ENCODE data around the gene TMEM50A. TPM values are rescaled to one million over a fixed set of nuclear protein-coding genes. Genes with fewer than 3 reads are reported as not detected.
"Not testable (repeated sequence)": the region's sequence is repeated elsewhere in the genome, so short reads cannot be mapped to it uniquely, and the experiment has no call there.

Gene TMEM50A
- 100 to 1,000 TPM in 1 of 3 donors, 10 to 100 TPM in 2; 81.6 to 117 (median 97.0) TPM for total RNA-seq

DNA sequence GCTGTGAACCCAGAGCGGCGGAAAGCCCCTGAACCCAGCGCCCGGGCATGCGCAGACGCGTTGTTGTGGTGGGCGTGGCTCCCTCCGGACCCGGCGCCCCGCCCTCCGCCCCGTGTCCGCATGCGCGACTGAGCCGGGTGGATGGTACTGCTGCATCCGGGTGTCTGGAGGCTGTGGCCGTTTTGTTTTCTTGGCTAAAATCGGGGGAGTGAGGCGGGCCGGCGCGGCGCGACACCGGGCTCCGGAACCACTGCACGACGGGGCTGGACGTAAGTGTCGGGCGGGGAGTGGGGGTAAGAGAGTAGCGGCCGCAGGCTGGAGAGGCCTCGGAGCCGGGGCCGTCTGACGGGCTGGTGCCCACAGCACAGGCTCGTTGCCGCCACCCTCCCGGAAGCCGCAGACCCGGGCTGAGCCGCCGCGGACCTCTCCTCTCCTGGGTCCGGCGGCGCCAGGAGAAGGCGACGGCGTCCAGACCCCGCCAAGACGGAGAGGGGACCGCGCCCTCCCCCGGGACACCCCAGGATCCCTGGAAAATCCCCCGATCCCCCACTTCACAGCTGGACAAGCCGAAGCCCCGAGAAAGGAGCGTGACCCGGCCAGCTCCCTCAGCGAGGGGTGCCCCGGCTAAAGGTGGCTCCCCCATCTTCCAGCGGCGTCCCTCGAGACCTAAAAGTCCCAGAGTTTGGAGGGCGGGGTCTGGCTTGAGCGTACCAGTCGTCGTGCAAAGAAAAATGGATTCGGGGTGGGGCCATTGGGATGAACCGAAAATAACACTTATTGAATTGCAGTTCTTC is at the start of gene TMEM50A:
Gene TMEM50A (plus strand): TSS at position 147 of the 794 bp plus-strand sequence. CDS start 2,153 bp downstream, outside the sequence.
- peak within 1 kb of the TSS; percentile 77 to 93 (median 79) for H3K4me3 ChIP-seq
- no peaks in the 10 kb centered on the region for H3K9me3 ChIP-seq
- H3K27me3 ChIP-seq: no peaks in the 10 kb centered on the region
- TF ChIP-seq, protein P1, sequence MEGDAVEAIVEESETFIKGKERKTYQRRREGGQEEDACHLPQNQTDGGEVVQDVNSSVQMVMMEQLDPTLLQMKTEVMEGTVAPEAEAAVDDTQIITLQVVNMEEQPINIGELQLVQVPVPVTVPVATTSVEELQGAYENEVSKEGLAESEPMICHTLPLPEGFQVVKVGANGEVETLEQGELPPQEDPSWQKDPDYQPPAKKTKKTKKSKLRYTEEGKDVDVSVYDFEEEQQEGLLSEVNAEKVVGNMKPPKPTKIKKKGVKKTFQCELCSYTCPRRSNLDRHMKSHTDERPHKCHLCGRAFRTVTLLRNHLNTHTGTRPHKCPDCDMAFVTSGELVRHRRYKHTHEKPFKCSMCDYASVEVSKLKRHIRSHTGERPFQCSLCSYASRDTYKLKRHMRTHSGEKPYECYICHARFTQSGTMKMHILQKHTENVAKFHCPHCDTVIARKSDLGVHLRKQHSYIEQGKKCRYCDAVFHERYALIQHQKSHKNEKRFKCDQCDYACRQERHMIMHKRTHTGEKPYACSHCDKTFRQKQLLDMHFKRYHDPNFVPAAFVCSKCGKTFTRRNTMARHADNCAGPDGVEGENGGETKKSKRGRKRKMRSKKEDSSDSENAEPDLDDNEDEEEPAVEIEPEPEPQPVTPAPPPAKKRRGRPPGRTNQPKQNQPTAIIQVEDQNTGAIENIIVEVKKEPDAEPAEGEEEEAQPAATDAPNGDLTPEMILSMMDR (IDR thresholded peaks at IDR 0.05): no peak
- TF ChIP-seq POLR2A (IDR thresholded peaks at IDR 0.05): peak; percentile 68
- peak; percentile 68 to 85 (median 68) for TF ChIP-seq POLR2AphosphoS5 (IDR thresholded peaks at IDR 0.05)
- H3K4me1 ChIP-seq: peaks cover 2 to 7% of the 10 kb centered on the region in 2 donors
- DNase-seq (ENCODE audit: low spot score in 2 of 2): peak; percentile 85 to 89
- H3K27ac ChIP-seq: peak within 1 kb of the TSS; percentile 92
- H3K36me3 ChIP-seq: no peaks in the 10 kb centered on the region
- intact Hi-C loops (cut with DNase I; ENCODE audit: low total_unique reads): no loop called here

DNA sequence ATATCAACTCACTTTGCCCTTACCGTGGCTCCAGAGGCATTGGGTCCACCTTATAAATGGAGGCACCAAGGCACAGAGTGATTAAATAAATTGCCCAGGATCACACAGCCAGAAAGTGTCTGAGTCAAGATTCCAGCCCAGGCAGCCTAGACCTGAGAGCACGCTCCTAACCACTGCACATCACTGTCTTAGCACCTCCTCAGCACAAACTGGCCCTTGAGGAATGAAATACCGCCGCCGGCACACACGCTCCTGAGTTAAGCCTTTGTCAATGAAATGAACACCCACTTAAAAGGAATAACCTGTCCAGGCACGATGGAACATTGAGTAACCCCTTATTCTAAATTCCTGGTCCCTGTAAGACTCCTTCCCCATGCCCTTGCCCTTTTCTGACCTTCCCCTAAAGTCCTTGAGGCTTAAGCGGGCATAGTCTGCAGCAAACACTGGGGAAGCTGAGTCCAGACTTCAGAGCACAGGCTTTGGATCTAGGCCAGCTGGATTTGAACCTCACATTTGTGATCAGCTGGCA is 49.5 kb upstream of the TMEM50A start:
- H3K27me3 ChIP-seq; H3K4me3 ChIP-seq; DNase-seq (ENCODE audit: low spot score in 2 of 2); H3K9me3 ChIP-seq; intact Hi-C loops (cut with DNase I; ENCODE audit: low total_unique reads); H3K4me1 ChIP-seq; H3K27ac ChIP-seq; H3K36me3 ChIP-seq: not testable (repeated sequence)

DNA sequence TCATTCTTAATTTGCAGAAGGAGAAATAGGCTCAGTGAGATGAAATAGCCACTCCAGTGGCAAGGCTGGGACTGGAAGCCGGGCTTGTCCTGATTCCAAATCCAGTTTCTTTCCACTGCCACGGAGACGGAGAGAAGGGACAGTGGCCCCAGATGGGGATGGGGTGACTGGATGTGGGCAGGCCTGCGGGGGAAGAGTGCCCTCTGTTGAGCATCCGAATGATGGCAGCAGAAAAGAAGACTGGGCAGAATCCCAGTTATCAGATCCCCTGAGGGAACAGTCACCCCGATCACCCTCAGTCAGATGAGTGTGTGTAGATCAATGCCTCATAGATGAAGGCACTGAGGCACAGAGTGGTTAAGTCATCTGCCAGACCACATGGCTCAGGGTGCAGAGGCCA is 48.1 kb upstream of the TMEM50A start:
- H3K9me3 ChIP-seq; H3K36me3 ChIP-seq; H3K27me3 ChIP-seq; H3K4me3 ChIP-seq; H3K4me1 ChIP-seq; H3K27ac ChIP-seq; intact Hi-C loops (cut with DNase I; ENCODE audit: low total_unique reads); DNase-seq (ENCODE audit: low spot score in 2 of 2): not testable (repeated sequence)

DNA sequence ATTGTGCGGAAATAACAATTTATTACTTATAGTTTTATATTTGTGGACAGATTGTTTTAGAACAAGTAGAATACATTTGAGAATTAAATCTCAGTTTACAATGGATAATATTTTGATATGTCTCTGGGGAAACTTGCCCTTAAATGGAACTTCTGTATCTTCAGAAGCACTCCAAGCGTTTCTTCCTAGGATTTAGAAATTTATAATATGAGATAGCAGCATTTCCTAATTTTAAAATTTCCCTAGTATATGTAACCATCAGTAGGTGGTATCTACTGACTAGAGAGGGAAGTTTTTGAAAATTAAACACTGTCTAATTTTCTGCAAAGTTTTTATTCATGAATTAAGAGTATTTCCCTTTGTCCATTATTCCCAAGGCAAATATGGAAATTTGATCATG is 44.7 kb upstream of the TMEM50A start:
- H3K27me3 ChIP-seq; H3K4me1 ChIP-seq; intact Hi-C loops (cut with DNase I; ENCODE audit: low total_unique reads); DNase-seq (ENCODE audit: low spot score in 2 of 2); H3K36me3 ChIP-seq; H3K9me3 ChIP-seq; H3K4me3 ChIP-seq; H3K27ac ChIP-seq: not testable (repeated sequence)

DNA sequence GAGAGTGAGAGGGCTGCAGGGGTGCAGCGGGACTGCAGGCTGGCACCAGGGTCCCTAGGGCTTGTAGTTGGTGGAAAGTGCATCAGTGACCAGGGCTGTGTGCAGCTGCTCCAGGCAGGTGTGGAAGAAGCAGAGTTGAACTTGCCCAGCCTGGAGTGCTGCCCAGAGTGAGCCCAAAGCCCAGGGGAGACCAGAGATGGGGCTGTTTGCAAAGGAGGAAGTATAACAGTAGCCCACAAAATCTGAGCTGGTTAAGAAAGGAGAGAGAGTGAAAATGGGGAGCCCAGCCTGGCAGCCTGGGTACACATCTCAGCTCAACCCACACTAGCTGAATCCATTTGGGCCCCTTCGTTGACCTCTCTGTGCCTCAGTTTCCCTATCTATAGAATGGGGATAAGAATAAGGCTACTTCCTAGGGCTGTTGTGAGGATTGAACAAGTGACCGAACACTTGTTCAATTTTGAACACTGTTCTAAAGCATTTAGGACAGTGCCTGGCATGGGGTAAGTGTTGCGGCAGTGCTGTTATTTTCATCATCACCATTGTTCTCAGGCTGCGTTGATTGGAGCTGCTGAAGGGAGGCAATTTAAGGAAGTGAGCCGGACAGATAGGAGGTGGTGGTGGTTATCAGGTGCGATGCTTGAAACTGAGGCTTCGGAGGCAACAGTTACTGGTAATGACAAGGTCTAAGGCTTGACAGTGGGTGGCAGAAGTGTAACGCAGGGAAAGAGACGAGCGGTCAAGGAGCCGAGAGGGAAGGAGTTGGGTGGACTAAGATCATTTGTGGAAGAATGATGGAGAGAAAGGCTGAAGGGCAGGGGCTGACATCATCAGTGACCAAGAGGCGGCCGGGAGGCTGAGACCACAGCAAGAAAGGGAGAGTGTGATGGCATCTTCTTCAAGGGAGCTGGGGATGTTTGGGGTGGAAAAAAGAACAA is 43.0 kb upstream of the TMEM50A start:
- H3K9me3 ChIP-seq; DNase-seq (ENCODE audit: low spot score in 2 of 2); intact Hi-C loops (cut with DNase I; ENCODE audit: low total_unique reads); H3K4me3 ChIP-seq; H3K27me3 ChIP-seq; H3K36me3 ChIP-seq; H3K27ac ChIP-seq; H3K4me1 ChIP-seq: not testable (repeated sequence)

DNA sequence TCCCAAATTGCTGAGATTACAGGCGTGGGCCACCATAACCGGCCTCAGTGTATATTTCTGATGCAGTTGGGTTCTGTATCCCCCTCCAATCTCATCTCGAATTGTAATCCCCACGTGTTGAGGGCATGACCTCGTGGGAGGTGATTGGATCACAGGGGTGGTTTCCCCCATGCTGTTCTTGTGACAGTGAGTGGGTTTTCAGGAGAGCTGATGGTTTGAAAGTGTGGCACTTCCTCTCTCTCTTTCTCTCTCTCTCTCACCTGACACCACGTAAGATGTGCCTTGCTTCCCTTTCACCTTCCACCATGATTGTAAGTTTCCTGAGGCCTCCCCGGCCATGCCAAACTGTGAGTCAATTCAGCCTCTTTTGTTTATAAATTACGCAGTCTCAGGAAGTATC is 41.6 kb upstream of the TMEM50A start:
- H3K36me3 ChIP-seq; H3K9me3 ChIP-seq; H3K4me3 ChIP-seq; intact Hi-C loops (cut with DNase I; ENCODE audit: low total_unique reads); H3K27ac ChIP-seq; H3K4me1 ChIP-seq; H3K27me3 ChIP-seq; DNase-seq (ENCODE audit: low spot score in 2 of 2): not testable (repeated sequence)

DNA sequence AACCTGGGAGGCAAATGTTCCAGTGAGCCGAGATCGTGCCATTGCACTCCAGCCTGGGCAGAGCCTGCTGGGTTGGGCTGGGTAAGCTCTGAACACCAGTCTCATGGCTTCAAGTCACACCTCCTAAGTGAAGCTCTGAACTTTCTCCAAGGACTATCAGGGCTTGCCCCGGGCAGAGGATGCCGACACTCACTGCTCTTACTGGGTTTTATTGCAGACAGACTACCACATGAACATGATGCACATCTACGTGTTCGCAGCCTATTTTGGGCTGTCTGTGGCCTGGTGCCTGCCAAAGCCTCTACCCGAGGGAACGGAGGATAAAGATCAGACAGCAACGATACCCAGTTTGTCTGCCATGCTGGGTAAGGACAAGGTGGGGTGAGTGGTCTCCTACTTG is 37.4 kb upstream of the TMEM50A start:
- H3K36me3 ChIP-seq; H3K4me1 ChIP-seq; DNase-seq (ENCODE audit: low spot score in 2 of 2); H3K9me3 ChIP-seq; H3K27ac ChIP-seq; H3K4me3 ChIP-seq; intact Hi-C loops (cut with DNase I; ENCODE audit: low total_unique reads); H3K27me3 ChIP-seq: not testable (repeated sequence)

DNA sequence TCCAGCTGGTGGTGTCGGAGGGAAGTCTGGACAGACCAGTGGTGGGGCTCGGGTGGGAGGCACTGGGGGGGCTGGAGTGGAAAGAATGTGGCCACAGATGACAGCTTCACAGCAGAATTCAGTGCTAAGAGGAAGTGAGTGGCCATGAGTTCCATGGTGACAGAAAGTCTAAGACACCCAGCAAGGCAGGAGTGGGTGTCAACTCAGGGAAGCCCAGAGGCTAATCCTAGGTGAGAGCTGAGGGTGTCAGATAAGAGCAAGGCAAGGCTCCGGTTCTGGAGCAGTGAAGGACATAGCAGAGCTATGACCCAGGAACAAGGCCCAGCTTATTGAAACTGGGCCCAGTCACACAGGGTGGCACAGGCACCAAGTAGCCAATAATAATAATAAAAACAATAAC is 35.8 kb upstream of the TMEM50A start:
- H3K9me3 ChIP-seq; DNase-seq (ENCODE audit: low spot score in 2 of 2); intact Hi-C loops (cut with DNase I; ENCODE audit: low total_unique reads); H3K27me3 ChIP-seq; H3K36me3 ChIP-seq; H3K4me1 ChIP-seq; H3K27ac ChIP-seq; H3K4me3 ChIP-seq: not testable (repeated sequence)

DNA sequence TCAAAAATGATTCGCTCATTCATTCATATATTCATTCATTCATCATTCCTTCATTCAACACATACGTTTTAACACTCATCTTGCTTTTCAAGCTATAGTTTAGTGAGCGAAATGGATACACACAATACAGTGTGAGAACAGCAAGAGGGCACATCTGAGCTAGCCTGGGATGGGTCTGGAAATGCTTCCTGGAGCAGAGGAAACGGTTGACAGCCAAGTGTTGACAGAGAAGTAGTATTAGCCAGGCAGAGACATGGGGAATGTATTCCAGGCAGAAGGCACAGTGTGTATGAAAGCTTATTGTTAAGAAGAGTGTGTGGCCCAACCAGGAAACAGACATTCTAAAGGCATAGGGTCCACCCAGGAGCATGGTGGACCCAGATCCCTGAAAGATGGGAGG is 33.2 kb upstream of the TMEM50A start:
- H3K4me3 ChIP-seq; H3K27me3 ChIP-seq; H3K4me1 ChIP-seq; DNase-seq (ENCODE audit: low spot score in 2 of 2); H3K36me3 ChIP-seq; intact Hi-C loops (cut with DNase I; ENCODE audit: low total_unique reads); H3K27ac ChIP-seq; H3K9me3 ChIP-seq: not testable (repeated sequence)

DNA sequence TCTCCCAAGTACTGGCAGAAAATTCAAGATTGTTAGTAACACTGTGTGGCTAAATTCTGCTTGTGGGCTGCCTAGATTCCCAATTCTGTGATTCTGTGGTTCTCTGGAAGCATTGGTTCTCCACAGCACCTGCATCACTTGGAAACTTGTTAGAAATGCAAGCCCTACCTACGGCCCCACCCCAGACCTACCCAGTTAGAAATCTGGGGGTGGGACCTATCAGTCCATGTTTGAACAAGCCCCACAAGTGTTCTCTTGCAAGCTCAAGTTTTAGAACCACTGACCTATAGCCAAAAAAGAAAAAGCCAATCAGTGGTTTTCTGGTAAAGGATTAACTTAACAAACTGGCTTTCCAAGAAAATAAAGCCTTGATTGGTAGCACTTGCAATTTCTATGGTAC is 30.0 kb upstream of the TMEM50A start:
- intact Hi-C loops (cut with DNase I; ENCODE audit: low total_unique reads); DNase-seq (ENCODE audit: low spot score in 2 of 2); H3K27ac ChIP-seq; H3K4me1 ChIP-seq; H3K27me3 ChIP-seq; H3K36me3 ChIP-seq; H3K9me3 ChIP-seq; H3K4me3 ChIP-seq: not testable (repeated sequence)

DNA sequence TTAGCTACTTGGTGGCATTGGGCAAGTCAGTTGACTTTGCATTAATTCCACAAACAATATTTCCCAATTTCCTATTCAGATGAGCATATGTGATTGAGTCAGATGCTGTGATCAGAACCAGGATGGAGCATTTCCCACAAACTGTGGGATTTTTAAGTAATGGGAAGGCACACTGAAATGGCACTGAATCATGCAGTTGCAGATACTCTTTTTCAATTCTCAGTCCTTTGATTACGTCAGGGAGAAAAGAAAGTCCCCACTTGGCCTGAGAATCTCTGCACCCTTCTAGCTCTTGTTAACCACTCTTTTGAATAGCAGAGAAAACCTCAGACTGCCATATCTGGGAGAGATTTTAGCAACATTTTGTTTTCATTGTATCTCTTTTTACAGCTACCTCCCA is 29.0 kb upstream of the TMEM50A start:
- H3K27ac ChIP-seq: peak overlapping the region in 1 of 2 donors; percentile 25
- DNase-seq (ENCODE audit: low spot score in 2 of 2); H3K9me3 ChIP-seq; H3K36me3 ChIP-seq; intact Hi-C loops (cut with DNase I; ENCODE audit: low total_unique reads); H3K27me3 ChIP-seq; H3K4me3 ChIP-seq; H3K4me1 ChIP-seq: not testable (repeated sequence)

DNA sequence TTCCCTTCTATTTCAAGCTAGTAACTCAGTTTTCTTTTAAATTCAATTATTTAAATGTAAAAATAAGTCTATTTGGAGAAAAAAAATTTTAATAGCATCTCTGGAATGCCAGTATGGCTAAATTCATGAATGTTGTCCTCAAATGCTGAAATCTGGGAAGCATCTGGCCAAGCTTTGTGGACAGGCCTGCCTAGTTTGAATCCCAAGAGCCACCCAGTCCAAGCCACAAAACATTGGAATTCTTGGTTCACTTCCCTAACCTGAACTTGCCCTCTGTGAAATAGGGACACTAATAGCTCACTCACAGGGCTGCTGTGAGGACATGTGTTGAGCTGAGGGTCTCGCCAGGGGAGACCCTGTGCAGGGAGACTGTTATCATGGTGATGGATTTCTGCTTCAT is 28.6 kb upstream of the TMEM50A start:
- H3K36me3 ChIP-seq; H3K9me3 ChIP-seq; intact Hi-C loops (cut with DNase I; ENCODE audit: low total_unique reads); H3K4me3 ChIP-seq; H3K4me1 ChIP-seq; DNase-seq (ENCODE audit: low spot score in 2 of 2); H3K27me3 ChIP-seq: not testable (repeated sequence)
- H3K27ac ChIP-seq: peak overlapping the region in 1 of 2 donors; percentile 55
